Measurements from ENCODE around the gene KCNH1.

GRCh38 chr1:210773450-210773849 is 360.5 kb downstream of the KCNH1 start:
- TF ChIP-seq CTCF (IDR thresholded peaks at IDR 0.05 in 4 of 5, conservative IDR thresholded peaks at IDR 0.05 in 1 of 5): no peak
- no peak for TF ChIP-seq POLR2A (IDR thresholded peaks at IDR 0.05)
